GM21526 (cell line): ENCODE measurements around the gene MACO1.
"Not testable (repeated sequence)": the region's sequence is repeated elsewhere in the genome, so short reads cannot be mapped to it uniquely, and the experiment has no call there.

Experiments
- ATAC-seq: cut with Tn5 transposase; IDR thresholded peaks from one replicate; pipeline ENCODE4 v1.9.1; 2021; ENCODE audit warnings: moderate library complexity; ENCODE audit not compliant: unreplicated experiment, low FRiP score

MACO1 gene

GRCh38 chr1:25451908-25452307, 21.2 kb downstream of the MACO1 start:
- ATAC-seq, result no peak

- ATAC-seq, result no peak
Measured at GRCh38 chr1:25456502-25456901, 25.8 kb downstream of the MACO1 start.

- ATAC-seq, result no peak
Measured at GRCh38 chr1:25458541-25459298, 28.0 kb downstream of the MACO1 start.

GRCh38 chr1:25460020-25460419, 29.3 kb downstream of the MACO1 start:
- no peak for ATAC-seq

GRCh38 chr1:25460816-25461215, 30.1 kb downstream of the MACO1 start:
- ATAC-seq, result not testable (repeated sequence)

GRCh38 chr1:25461849-25462248, 31.2 kb downstream of the MACO1 start:
- no peak for ATAC-seq

GRCh38 chr1:25462732-25463131, 32.0 kb downstream of the MACO1 start:
- no peak for ATAC-seq

- ATAC-seq, result no peak
Measured at GRCh38 chr1:25467193-25467592, 36.5 kb downstream of the MACO1 start.

- no peak for ATAC-seq
Measured at GRCh38 chr1:25467616-25468015, 36.9 kb downstream of the MACO1 start.

GRCh38 chr1:25468033-25468432, 37.3 kb downstream of the MACO1 start:
- no peak for ATAC-seq

- ATAC-seq, result no peak
Measured at GRCh38 chr1:25469177-25469576, 38.5 kb downstream of the MACO1 start.

GRCh38 chr1:25472471-25472870, 41.8 kb downstream of the MACO1 start:
- no peak for ATAC-seq

- no peak for ATAC-seq
Measured at GRCh38 chr1:25473653-25474225, 43.0 kb downstream of the MACO1 start.

GRCh38 chr1:25474439-25475047, 43.8 kb downstream of the MACO1 start:
- ATAC-seq, result no peak

GRCh38 chr1:25476186-25477097, 45.7 kb downstream of the MACO1 start:
- ATAC-seq, result no peak

GRCh38 chr1:25477448-25478034, 46.8 kb downstream of the MACO1 start:
- ATAC-seq, result no peak

GRCh38 chr1:25478633-25479032, 47.9 kb downstream of the MACO1 start:
- no peak for ATAC-seq

- ATAC-seq, result no peak
Measured at GRCh38 chr1:25481625-25482024, 50.9 kb downstream of the MACO1 start.

GRCh38 chr1:25482211-25482610, 51.5 kb downstream of the MACO1 start:
- no peak for ATAC-seq

GRCh38 chr1:25484096-25484495, 53.4 kb downstream of the MACO1 start:
- no peak for ATAC-seq

- no peak for ATAC-seq
Measured at GRCh38 chr1:25484533-25484932, 53.8 kb downstream of the MACO1 start.
